Uterus (tissue), 4 donors: ENCODE data around the gene TMEM117. TPM values are rescaled to one million over a fixed set of nuclear protein-coding genes. Genes with fewer than 3 reads are reported as not detected.

Source experiments
- DNase-seq, 2 donors: peaks; one replicate each; pipeline ENCODE4 v3.0.0-alpha.2; 2019 to 2020
- H3K27ac ChIP-seq, 2 donors: fragments of 200-600 bp; sonication (generic); 1 replicate in 1 of 2; 2 replicates in 1 of 2; pipeline ENCODE4 v1.5.1; 2016 to 2018
- H3K27me3 ChIP-seq, 2 donors: fragments of 200-600 bp; sonication (generic); one replicate each; pipeline ENCODE4 v1.5.1; 2018 to 2019; ENCODE audit warnings: control low read depth in 1 of 2
- H3K36me3 ChIP-seq, 2 donors: fragments of 200-600 bp; sonication (generic); one replicate each; pipeline ENCODE4 v1.5.1; 2019; ENCODE audit warnings: control low read depth in 1 of 2
- H3K4me1 ChIP-seq, 2 donors: fragments of 200-600 bp; sonication (generic); one replicate each; pipeline ENCODE4 v1.5.1; 2018 to 2019; ENCODE audit warnings: control low read depth in 1 of 2
- H3K4me3 ChIP-seq, 2 donors: fragments of 200-600 bp; sonication (generic); 1 replicate in 1 of 2; 2 replicates in 1 of 2; pipeline ENCODE4 v1.5.1; 2018 to 2019; ENCODE audit warnings: mild to moderate bottlenecking in 1 of 2
- H3K9me3 ChIP-seq, 2 donors: fragments of 200-600 bp; sonication (generic); one replicate each; pipeline ENCODE4 v1.5.1; 2019; ENCODE audit warnings: control low read depth in 1 of 2
- CTCF ChIP-seq, 4 experiments: fragments of 200-600 bp in 2 of 4; fragments of 450-650 bp in 2 of 4; sonication (generic) in 2 of 4; IDR thresholded peaks; one replicate each; pipeline ENCODE4 v1.5.1; 2016 to 2019; ENCODE audit warnings: antibody characterized with exemption in 4 of 4, mild to moderate bottlenecking in 2 of 4, moderate library complexity in 1 of 4
- POLR2A ChIP-seq, 2 donors: fragments of 450-650 bp; IDR thresholded peaks; one replicate each; pipeline ENCODE4 v1.6.1; 2016; ENCODE audit warnings: antibody characterized with exemption in 2 of 2, mild to moderate bottlenecking in 1 of 2, moderate library complexity in 1 of 2
- intact Hi-C: fragments of 100-400 bp; cut with DNase I; formaldehyde crosslinking; loops from one replicate; pipeline ENCODE4 v1.15.1; 2023; ENCODE audit warnings: low total_unique reads
- total RNA-seq, 4 donors: library from RNA; depleted of rRNA in 3 of 4; stranded (reverse); fragments of >200 nt in 3 of 4; gene quantifications; one replicate each; pipeline versions ENCODE4 v1.1.0 to v1.2.4, GENCODE V29; 2014 to 2023
- donor health status: DM: yes; HTN: yes; CAD: no.

The TMEM117 gene
- total RNA-seq, 4 donors from 2014 or later = 1.0 to 34.4 (median 6.1) TPM

GRCh38 chr12:44336577-44336976, 500.7 kb downstream of the TMEM117 start:
- H3K27ac ChIP-seq = no peak overlapping the region
- no peaks in the 10 kb centered on the region for H3K4me1 ChIP-seq
- TF ChIP-seq CTCF (IDR thresholded peaks at IDR 0.05) = no peak
- no peak for TF ChIP-seq POLR2A (IDR thresholded peaks at IDR 0.05)
- intact Hi-C loops = no loop called here
- H3K9me3 ChIP-seq = no peaks in the 10 kb centered on the region
- no peaks in the 10 kb centered on the region for H3K36me3 ChIP-seq
- no peak overlapping the region for H3K4me3 ChIP-seq
- DNase-seq = no peak
- H3K27me3 ChIP-seq = no peaks in the 10 kb centered on the region

- Histone ChIP-seq H3K27me3 (no peaks in the 10 kb centered on the region), H3K36me3 (no peaks in the 10 kb centered on the region), H3K4me1 (no peaks in the 10 kb centered on the region), H3K27ac (no peak overlapping the region), H3K9me3 (no peaks in the 10 kb centered on the region), H3K4me3 (no peak overlapping the region)
- TF ChIP-seq POLR2A (IDR thresholded peaks at IDR 0.05) = no peak
- intact Hi-C loops = no loop called here
- no peak for DNase-seq
These were observed 506.5 kb downstream of the TMEM117 start for GRCh38 chr12:44342371-44342770.

GRCh38 chr12:44347145-44347544, 511.3 kb downstream of the TMEM117 start:
- intact Hi-C loops = no loop called here
- no peak for DNase-seq
- no peak for TF ChIP-seq CTCF (IDR thresholded peaks at IDR 0.05)
- no peak for TF ChIP-seq POLR2A (IDR thresholded peaks at IDR 0.05)
- no peak overlapping the region for H3K27ac ChIP-seq
- no peaks in the 10 kb centered on the region for H3K4me1 ChIP-seq
- H3K9me3 ChIP-seq = no peaks in the 10 kb centered on the region
- H3K4me3 ChIP-seq = no peak overlapping the region
- H3K27me3 ChIP-seq = no peaks in the 10 kb centered on the region
- H3K36me3 ChIP-seq = no peaks in the 10 kb centered on the region

- no peaks in the 10 kb centered on the region for H3K36me3 ChIP-seq
- no peak overlapping the region for H3K4me3 ChIP-seq
- H3K4me1 ChIP-seq = no peaks in the 10 kb centered on the region
- intact Hi-C loops = no loop called here
- no peaks in the 10 kb centered on the region for H3K9me3 ChIP-seq
- TF ChIP-seq POLR2A (IDR thresholded peaks at IDR 0.05) (no peak), CTCF (IDR thresholded peaks at IDR 0.05) (no peak)
- H3K27ac ChIP-seq = no peak overlapping the region
- no peak for DNase-seq
- H3K27me3 ChIP-seq = no peaks in the 10 kb centered on the region
These were observed 521.6 kb downstream of the TMEM117 start for GRCh38 chr12:44357494-44357893.

- intact Hi-C loops = no loop called here
- no peak for DNase-seq
- no peaks in the 10 kb centered on the region for H3K9me3 ChIP-seq
- no peak overlapping the region for H3K27ac ChIP-seq
- H3K36me3 ChIP-seq = no peaks in the 10 kb centered on the region
- H3K4me1 ChIP-seq = no peaks in the 10 kb centered on the region
- H3K4me3 ChIP-seq = no peak overlapping the region
- no peaks in the 10 kb centered on the region for H3K27me3 ChIP-seq
- TF ChIP-seq POLR2A (IDR thresholded peaks at IDR 0.05) (no peak), CTCF (IDR thresholded peaks at IDR 0.05) (no peak)
These were observed 522.8 kb downstream of the TMEM117 start for GRCh38 chr12:44358636-44359035.

GRCh38 chr12:44362947-44363346, 527.1 kb downstream of the TMEM117 start:
- H3K27me3 ChIP-seq = no peaks in the 10 kb centered on the region
- no peaks in the 10 kb centered on the region for H3K36me3 ChIP-seq
- no peaks in the 10 kb centered on the region for H3K4me1 ChIP-seq
- intact Hi-C loops = no loop called here
- no peaks in the 10 kb centered on the region for H3K9me3 ChIP-seq
- DNase-seq = no peak
- H3K4me3 ChIP-seq = no peak overlapping the region
- H3K27ac ChIP-seq = no peak overlapping the region
- TF ChIP-seq CTCF (IDR thresholded peaks at IDR 0.05) (no peak), POLR2A (IDR thresholded peaks at IDR 0.05) (no peak)
